ENCODE measurements around the gene TERT. TPM values are rescaled to one million over a fixed set of nuclear protein-coding genes. Genes with fewer than 3 reads are reported as not detected.

Gene TERT
- total and polyA plus RNA-seq, 2 donors (not counting 1 experiment from before 2014, with no cell fraction given), result 0.24 to 0.39 TPM

- Histone ChIP-seq H4K20me1 (ENCODE audit: control insufficient read depth, insufficient read depth, low read length, poor library complexity, severe bottlenecking) (no peaks in the 10 kb centered on the region), H3K4me1 (ENCODE audit: control insufficient read depth in 2 of 2, insufficient read depth in 2 of 2, low read length in 2 of 2) (no peaks in the 10 kb centered on the region), H3K4me3 (ENCODE audit: control extremely low read depth in 1 of 5, extremely low read depth in 1 of 5, insufficient read depth in 1 of 5, low read depth in 2 of 5, low read length in 4 of 5) (no peak overlapping the region), H3K27me3 (replicated peaks in 1 of 4; ENCODE audit: control extremely low read depth in 1 of 4, control insufficient read depth in 3 of 4, insufficient read depth in 4 of 4, low read length in 3 of 4) (no peaks in the 10 kb centered on the region), H2AFZ (ENCODE audit: insufficient read depth, low read depth, low read length, poor library complexity, severe bottlenecking) (no peak overlapping the region), H3K9ac (ENCODE audit: low read length) (no peak overlapping the region), H3K27ac (ENCODE audit: low read length in 2 of 2) (no peak overlapping the region), H3K36me3 (replicated peaks in 1 of 2; ENCODE audit: control extremely low read depth in 1 of 2, control insufficient read depth in 1 of 2, extremely low read depth in 1 of 2, insufficient read depth in 2 of 2, low read length in 1 of 2) (no peaks in the 10 kb centered on the region), H3K79me2 (ENCODE audit: control insufficient read depth, insufficient read depth, low read length) (no peaks in the 10 kb centered on the region), H3K4me2 (replicated peaks; ENCODE audit: low read depth, low read length, poor library complexity, severe bottlenecking) (no peak overlapping the region), H3K9me3 (ENCODE audit: control extremely low read depth in 1 of 3, control insufficient read depth in 2 of 3, insufficient read depth in 1 of 3, low read length in 2 of 3) (peaks cover 0 to 19% (median 0%) of the 10 kb centered on the region in 3 donors)
- H3K27ac Mint-ChIP-seq, result no peak overlapping the region
- CTCF ChIA-PET, result no interaction called here
- POLR2A ChIA-PET, result no interaction called here
- H3K4me1 Mint-ChIP-seq, result no peaks in the 10 kb centered on the region
- no peak for DNase-seq
- no peak overlapping the region for H3K4me3 Mint-ChIP-seq
- ATAC-seq (ENCODE audit: low read depth), result no peak
- H3K27me3 Mint-ChIP-seq, result no peaks in the 10 kb centered on the region
- TF ChIP-seq EZH2 (IDR thresholded peaks at IDR 0.05; ENCODE audit: borderline replicate concordance, insufficient read depth, low read depth, low read length, poor library complexity, severe bottlenecking), result no peak
- no peak for TF ChIP-seq CTCF (IDR thresholded peaks at IDR 0.05)
- intact Hi-C loops (cut with micrococcal nuclease), result no loop called here
- no peaks in the 10 kb centered on the region for H3K9me3 Mint-ChIP-seq (ENCODE audit: insufficient read depth)
- WGBS (ENCODE audit: insufficient coverage), result 97% methylated on average over 38 of the region's 42 CpGs
These were observed 16.0 kb downstream of the TERT start for GRCh38 chr5:1278656-1279442.

DNA sequence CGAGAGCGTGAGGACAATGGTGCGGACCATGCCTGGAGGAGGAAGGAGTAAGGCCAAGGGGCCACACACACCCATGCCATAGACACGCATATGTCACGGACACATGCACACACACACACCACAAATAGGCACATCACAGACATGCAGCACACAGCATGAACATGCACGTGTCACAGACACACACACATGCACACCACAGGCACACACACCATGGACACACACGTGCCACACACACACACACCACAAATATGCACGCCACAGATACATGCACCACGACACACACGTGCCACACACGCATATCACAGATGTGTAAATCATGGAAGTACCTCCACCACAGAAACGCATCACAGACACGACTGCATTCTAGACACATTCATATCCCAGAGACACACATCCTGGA, 16.7 kb downstream of the TERT start:
- DNase-seq (no peak), ATAC-seq (ENCODE audit: low read depth) (no peak)
- Histone ChIP-seq H3K4me3 (ENCODE audit: control extremely low read depth in 1 of 5, extremely low read depth in 1 of 5, insufficient read depth in 1 of 5, low read depth in 2 of 5, low read length in 4 of 5) (no peak overlapping the region), H4K20me1 (ENCODE audit: control insufficient read depth, insufficient read depth, low read length, poor library complexity, severe bottlenecking) (no peaks in the 10 kb centered on the region), H3K36me3 (replicated peaks in 1 of 2; ENCODE audit: control extremely low read depth in 1 of 2, control insufficient read depth in 1 of 2, extremely low read depth in 1 of 2, insufficient read depth in 2 of 2, low read length in 1 of 2) (no peaks in the 10 kb centered on the region), H3K9ac (ENCODE audit: low read length) (no peak overlapping the region), H3K27ac (ENCODE audit: low read length in 2 of 2) (no peak overlapping the region), H3K4me1 (ENCODE audit: control insufficient read depth in 2 of 2, insufficient read depth in 2 of 2, low read length in 2 of 2) (no peaks in the 10 kb centered on the region), H3K4me2 (replicated peaks; ENCODE audit: low read depth, low read length, poor library complexity, severe bottlenecking) (no peak overlapping the region), H3K9me3 (ENCODE audit: control extremely low read depth in 1 of 3, control insufficient read depth in 2 of 3, insufficient read depth in 1 of 3, low read length in 2 of 3) (peaks cover 0 to 19% (median 0%) of the 10 kb centered on the region in 3 donors), H3K79me2 (ENCODE audit: control insufficient read depth, insufficient read depth, low read length) (no peaks in the 10 kb centered on the region), H3K27me3 (replicated peaks in 1 of 4; ENCODE audit: control extremely low read depth in 1 of 4, control insufficient read depth in 3 of 4, insufficient read depth in 4 of 4, low read length in 3 of 4) (no peaks in the 10 kb centered on the region), H2AFZ (ENCODE audit: insufficient read depth, low read depth, low read length, poor library complexity, severe bottlenecking) (no peak overlapping the region)
- Mint-ChIP-seq H3K27me3 (no peaks in the 10 kb centered on the region), H3K27ac (no peak overlapping the region), H3K4me3 (no peak overlapping the region), H3K4me1 (no peaks in the 10 kb centered on the region), H3K9me3 (ENCODE audit: insufficient read depth) (no peaks in the 10 kb centered on the region)
- CTCF ChIA-PET, result no interaction called here
- POLR2A ChIA-PET, result no interaction called here
- 90% methylated on average over 10 of the region's 13 CpGs for WGBS (ENCODE audit: insufficient coverage)
- intact Hi-C loops (cut with micrococcal nuclease), result no loop called here
- TF ChIP-seq CTCF (IDR thresholded peaks at IDR 0.05) (no peak), EZH2 (IDR thresholded peaks at IDR 0.05; ENCODE audit: borderline replicate concordance, insufficient read depth, low read depth, low read length, poor library complexity, severe bottlenecking) (no peak)
